Limb (tissue), 2 donors: ENCODE measurements around the gene ZFHX3.

ENCODE experiments used
- DNase-seq, 2 donors: peaks; one replicate each; pipeline ENCODE4 v3.0.0-alpha.2; 2016; ENCODE audit errors: extremely low spot score in 2 of 2

The ZFHX3 gene

DNA sequence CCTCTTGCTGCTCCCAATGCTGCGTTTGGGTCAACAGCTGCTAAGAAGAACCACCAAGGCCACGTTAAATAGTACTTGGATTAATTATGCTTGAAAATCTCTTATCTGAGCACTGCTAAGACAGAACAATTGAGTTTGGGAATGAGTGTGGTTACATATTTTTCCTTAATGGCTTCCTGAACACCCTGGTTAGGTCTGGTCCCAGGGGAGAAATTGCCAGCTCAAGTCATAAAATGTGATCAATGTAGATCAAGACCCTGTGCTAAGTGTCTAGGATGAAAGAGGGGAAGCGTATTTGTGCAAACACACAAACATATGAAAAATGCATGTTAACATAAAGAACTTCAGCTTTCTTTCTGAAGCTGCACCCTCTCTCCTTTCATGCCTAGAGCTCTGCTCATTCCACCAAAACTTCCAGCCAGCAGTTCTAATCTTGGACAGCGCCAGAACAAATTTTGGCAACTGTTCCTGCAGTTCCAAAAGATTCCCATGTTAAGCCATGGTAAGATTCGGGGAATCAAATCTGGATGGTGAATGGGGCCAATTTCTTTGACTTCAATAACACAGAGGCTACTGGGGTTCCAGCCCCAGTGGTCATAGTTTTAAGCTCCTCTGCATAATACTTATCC, 72.0 kb downstream of the ZFHX3 start:
- no peak for DNase-seq

DNA sequence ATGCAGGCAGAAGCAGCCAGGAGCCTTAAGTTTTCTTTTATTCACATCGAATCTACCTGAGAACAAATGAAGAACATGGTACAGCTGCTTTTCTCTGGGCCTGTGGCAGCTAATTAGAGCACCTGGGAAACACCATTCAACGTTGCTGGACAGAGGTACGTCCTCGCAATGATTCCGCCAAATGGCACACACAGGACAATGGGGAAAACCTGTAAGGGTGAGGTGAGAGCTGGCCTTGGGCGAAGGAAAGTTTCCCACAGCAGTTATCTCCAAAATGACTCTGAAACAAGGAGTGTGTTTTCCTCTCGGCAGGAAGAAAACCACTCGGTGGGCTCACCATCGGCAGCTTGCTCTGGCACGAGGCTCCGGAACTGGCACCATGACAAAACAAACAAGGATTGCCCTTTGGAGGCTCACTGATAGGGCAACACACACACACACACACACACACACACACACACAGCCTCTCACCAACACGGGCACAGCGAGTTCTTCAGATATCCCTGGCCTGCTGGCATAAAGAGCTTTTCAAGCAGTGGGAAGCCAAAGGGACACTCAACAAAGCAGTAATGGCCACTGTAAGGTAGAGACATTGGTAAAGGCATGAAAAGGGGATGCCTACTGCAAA, 73.7 kb downstream of the ZFHX3 start:
- no peak for DNase-seq

DNA sequence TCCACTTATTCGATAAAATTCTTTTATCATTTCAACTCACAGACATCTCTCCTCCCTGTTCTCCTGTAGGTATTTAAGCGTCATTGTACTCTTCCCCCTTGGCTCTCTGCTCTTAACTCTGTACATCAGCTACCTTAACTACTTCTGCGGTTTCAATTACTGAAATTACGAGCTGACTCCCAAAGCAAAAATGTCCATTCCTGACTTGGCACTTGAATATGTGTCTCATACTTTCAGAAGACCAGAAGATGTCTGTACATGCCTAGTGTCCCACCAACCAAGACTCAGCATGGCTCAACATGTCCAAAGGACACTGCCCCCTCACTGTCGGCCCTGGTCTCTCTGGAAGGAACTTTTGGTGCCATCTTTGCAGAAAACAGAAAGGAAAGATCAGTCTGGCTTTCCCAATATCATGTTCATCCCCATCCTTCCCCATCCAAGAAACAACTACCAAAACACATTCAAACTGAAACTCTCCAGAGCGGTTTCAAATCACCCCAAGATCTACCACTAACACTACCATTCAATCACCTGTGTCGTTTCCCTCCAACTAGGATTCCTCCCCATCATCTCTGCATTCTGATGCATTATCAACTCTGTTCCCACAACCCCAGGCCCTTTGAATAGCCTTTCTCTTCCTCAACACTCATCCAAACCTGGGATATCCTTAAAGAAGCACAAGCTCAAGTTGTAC, 74.9 kb downstream of the ZFHX3 start:
- no peak for DNase-seq

DNA sequence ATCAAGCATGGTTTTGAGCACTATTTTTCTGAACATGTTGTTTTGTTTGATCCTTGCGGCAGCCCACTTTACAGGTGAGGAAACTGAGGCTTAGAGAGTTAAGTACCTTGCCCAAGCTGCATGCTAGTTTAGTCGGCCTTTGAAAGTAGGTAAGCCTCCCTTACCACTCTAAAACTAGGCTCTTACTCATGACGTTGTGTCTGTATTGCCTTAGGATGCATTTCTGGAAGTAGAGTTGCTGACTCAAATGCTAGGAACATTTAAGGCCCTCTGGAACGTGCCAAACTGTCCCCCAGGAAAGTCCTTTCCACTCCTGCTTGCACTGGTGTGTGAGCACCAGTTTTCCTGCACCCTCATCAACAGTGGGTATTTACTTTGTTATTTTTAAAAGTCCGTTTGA, 76.6 kb downstream of the ZFHX3 start:
- no peak for DNase-seq

DNA sequence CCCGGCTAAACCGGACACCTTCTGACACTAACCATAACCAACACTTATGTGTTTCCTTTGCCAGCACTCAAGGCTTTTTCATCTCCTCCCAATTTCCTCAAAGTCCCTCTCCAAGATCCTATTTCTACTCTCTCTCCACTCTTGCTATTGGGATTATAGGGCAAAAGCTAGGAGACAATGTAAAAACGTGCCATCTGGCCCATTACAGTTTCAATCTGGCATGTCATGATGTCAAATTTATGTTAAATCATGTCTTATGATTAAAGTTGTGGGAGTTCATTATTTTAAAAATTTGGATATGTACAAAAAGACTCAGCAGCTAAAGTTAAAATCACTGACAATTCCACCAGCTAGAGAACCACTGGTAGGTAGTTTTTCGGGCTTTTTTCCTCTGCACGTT, 77.3 kb downstream of the ZFHX3 start:
- no peak for DNase-seq

DNA sequence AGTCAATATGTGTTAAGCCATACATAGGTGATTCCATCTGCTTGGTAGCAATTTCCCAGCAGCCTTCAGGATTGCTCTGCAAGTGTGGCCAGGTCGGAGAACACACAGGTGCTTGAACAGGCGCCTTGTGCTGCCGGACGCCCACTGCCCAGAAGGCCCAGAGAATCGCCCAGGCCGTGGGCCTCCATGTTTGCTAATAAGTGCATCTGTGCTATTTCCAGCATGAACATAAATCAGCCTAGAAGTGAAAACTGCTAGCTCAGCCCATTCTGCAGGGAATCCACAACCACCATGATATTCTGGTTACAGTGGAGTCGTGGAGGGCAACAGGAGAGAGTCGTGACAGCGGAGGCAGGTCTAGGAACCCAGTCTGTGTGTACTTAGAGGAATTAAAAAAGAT, 78.1 kb downstream of the ZFHX3 start:
- no peak for DNase-seq

DNA sequence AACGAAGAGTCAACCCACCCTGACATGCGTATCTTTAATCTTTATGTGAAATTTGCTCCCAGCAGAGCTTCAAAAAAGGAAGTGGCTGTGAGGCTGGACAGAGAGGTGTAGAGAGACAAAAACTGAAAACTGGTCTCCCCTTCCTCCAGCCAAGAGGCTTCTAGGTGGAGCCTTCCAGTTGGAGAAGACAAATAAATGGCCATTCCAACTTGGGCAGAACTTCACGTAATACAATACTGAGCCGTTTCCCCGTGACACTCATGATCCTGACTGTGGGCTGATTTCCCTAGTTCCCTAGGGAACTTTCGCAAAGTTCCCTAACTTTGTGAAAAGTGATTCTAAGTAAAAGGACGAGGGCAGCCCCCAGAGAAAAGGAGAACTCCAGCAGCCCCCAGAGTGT, 78.8 kb downstream of the ZFHX3 start:
- no peak for DNase-seq

DNA sequence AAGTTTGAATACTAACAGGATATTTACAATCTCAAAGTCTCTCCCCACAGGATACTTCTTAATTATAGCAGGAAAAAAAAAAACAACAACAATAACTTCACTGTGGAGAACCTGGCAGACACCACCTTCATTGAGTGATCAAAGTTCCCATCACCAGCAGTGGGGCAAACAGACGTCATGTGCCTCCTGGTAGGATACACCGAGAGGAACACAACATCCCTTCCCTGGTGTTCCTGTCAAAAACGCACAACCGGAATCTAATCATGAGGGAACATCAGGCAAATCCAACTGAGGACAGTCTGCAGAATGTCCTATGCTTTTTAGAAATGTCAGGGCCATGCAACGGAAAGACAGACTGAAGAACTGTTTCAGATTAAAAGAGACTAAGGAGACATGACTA, 80.0 kb downstream of the ZFHX3 start:
- DNase-seq: no peak

DNA sequence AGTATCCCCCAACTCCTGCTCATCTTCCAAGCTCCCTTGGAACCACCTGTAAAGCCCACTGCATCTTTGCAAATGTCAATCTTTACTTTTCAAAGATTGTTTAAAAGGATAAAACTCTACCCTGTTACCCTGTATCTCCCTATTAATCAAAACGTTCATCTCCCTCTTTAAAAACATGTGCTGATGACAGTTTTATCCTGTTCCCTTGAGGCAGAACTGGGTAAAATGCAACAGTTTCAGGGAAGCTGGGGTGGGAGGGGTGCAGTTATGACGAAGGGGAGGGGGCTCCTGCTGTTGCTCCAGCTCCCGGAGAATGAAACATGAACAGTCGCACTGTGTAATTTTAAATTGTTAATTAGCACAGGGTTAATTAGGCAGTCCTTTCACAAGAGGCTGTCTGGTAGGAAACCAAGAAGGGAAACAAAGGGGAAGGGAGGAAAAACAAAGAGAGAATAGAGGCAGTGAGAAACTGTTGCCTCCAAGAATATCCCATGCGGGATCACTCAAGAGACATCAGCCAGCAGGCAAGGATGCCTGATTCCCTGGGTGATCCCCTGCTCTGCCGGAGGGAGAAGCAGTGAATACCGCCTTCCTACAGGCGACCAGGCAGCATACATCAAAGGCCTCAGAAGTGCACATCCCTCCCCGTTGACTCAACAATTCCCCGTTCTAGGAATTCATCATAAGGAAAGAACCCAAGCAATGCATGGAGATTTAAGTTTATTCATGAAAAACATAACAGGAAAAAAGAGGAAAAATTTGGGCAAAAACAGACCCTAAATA, 84.2 kb downstream of the ZFHX3 start:
- DNase-seq: no peak

DNA sequence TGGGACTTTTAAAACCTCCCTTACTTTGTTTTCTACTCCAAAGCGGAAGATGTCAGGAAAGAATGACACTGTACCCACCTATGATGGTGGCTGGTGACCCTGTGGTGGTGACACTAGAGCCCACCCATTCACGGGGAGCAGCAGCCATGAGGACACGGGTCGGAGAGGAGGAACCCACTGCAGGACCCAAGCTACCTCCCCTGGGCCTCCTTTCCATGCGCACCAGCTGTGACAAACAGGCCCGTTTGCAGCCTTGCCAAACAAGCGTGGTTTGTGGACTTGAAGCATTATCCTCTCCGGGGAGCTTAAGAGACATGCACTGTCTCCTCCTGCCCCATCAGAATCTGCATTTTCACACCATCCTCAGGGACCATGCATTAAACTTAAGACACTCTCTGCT, 85.6 kb downstream of the ZFHX3 start:
- no peak for DNase-seq

DNA sequence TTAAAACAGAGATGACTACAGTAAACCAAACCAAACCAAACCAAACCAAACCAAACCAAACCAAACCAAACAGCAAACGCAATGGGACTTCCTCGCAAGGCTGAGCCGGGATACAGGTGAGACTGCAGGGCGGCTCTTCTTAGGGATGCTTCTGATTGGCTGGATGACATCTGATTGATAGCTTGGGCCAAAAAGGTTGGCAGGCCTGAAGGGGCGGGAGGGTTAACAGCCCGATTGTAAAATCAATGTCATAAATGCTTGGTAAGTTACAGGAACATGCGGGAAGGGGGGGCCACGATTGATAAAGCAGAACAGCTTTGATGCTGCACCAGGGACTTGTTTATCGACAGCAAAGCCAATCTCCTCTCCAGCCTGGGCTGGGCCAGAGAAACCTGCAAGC, 86.1 kb downstream of the ZFHX3 start:
- DNase-seq: no peak

DNA sequence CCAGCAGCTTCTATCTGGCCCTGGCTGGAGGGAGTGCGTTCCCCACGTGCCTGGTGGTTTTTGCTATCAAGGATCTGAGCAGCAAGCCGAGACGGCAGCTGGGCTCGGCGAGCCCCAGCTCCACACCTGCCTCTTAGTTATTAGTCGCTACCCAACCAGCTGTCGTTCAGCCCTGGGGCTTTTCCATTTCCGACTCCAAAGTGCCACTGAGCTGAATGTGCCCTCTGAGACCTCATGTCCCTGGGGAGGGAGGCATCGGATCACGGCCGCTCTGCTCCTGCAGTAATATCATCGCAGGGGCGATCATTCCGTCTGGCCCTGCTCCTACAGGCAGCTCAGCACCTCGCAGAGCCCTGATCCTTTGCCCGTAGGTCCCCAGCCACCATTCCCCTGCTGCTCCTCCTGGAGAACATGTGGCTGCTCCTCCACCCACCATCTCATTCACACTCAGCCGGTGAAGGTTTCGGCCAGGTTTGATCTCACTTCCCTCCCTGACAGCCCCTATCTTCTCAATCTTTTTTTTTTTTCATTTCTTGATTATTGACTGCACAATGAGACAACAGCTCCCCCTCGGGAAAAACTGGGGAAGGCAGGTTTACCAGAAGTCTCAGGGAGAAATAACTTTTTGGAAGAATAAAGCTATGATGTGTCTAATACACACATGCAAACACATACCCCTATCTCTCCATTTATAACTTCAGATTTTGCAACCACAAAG, 86.7 kb downstream of the ZFHX3 start:
- peak; percentile 38 to 68 for DNase-seq

DNA sequence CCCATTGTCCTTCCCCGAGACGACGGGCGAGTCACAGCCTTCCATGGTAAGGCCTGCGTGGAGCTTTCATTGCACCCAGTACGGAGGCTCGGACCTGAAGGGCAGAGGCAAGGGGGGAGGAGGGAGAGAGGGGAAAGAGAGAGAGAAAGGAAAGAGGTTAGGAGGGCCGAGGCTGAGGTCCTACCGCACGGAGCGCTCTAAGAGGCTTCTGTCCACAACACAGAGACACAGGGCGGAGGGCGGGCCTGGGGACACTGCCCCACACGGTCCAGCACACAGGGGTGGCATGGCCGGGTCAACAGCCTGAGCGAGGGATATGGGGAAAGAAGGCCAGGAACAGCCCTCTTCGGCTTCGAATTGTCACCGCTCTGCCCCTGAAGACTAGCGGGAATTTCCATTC, 87.8 kb downstream of the ZFHX3 start:
- DNase-seq: no peak

DNA sequence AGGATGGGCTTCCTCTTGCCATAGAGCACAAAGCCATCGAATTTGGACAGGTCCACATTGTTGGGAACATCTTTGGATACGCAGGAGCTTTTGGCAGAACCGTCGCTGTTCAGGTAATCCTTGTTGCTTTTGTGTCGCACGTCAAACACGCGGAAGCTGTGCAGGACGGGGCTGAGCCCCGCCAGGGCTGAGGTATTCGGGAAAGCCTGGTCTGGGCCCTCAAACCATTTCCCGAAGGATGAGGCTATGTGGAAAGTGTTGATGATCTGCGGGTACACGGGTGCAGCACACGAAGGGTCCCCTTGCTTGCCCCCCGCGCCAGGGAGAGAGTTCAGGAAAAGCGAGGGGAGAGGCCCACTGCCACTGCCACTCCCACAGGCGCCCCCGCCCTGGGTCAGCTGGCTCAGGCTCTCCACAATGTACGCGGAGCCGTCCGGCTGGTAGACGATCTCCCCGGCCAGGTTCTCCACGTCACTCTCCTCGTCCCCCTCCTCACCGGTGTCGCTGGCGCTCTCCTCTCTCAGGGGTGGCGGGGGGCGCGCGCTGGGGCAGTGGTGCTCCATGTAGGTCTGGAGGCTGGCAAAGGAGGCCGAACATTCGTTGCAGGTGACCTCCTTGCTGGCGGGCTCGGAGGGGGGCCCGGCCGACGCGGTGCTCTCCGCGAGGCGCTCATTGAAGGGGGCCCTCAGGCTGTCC, 88.5 kb downstream of the ZFHX3 start:
- DNase-seq: no peak

DNA sequence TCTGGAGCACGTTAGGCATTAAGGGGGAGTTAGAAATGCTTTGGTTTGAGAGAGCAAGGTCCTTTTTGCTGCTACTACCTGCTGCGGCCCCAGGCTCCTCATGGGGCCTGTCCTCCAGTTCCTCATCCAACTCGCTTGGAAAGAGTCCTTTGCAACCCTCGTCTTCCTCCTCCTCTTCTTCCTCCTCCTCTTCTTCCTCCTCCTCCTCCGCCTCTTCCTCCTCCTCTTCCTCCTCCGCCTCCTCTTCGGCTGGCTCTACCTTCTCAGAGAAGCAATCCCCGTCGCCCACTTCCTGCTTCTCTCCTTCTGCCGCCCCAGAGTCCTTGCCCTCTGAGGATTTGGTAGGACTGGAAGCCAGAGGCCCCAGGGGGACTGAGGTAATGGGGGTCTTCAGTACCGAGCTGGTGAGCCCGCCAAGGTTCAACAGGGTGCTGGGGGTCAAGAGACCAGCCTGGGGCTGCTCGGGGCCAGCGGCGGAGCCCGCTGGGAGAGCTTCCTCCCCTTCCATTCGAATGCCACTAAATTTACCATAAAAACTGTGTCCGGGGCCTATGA, 89.3 kb downstream of the ZFHX3 start:
- DNase-seq: no peak

DNA sequence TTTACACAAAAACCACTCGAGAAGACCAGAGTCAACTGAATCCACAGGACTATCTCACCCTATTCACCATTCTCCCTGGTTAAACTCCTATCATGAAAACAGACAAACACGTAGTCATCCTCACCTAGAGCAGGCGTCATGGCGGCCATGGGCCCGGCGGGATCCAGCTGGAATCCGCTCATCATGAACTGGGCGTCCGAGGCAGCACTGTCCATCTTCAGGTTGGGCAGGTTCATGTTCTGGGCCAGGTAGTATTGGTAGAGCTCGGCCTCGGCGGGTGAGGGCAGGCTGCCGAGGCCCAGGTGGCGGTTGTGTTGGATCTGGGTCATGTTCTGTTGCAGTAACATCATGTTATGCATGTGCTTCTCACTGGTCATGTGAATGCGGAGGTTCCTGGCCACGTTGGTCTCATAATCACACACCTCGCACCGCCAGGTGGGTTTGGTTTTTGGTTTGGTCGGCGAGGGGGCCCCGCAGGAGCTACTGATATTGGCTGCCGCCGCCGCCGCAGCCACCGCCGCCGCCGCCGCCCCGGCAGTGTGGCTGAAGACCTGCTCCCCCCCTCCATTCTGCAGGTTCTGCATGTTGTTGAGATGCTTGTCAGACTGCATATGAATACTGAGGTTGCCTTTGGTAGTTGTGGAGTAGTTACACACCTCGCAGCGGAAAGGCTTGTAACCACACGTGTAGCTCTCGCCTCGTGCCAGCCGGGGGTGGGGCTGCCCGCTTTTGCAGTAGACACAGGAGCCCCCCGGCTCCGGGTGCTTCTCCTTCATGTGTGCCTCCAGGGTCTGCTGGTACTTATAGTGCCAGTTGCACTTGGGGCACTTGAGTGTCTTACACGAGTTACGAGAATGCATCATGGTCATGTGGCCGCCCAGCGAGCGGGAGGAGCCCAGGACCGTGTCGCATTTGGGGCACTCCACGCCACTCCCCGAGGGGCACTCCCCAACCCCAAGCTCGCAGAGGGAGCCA, 90.3 kb downstream of the ZFHX3 start:
- no peak for DNase-seq

DNA sequence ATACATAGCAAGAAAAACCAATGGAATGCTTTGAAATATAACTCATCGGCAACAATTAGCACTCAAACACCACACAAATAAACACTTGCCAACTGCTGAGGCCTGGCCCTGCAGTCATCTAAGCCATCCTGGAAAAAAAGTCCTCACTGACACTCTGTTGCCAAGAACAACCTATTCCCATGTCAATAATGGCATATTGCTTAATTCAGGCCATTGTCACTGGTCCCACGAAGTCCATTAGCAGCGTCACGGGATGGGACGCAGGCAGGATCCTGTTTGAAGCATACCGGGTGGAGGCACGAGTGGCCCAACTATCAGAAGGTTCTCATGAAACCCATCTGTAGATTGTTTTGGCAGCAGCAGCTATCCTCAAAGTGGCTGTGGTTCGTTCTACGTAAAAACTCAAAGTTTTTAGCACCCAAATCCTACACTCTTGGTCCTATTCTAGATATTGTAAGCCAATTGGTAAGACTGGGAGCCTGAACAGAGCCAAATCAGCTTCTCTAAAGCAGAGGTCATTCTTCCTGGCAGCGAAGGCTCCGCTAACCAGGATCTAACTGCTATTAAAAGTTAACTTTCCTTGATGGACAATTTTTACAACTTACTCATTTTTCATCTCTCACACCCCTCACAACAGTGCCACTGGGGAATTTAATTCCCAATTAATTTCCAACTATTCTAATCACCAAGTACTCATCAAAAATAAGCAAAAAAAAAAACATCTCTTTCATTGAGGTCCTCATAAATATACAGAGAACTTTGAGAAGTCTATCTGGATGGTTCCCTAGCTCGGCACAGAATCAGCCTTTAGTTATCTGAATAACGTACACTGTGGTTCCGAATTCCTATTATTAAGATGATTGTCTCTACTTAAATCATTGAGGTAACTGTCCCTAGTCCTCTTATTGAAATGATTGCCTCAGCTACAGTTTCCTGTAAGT, 91.5 kb downstream of the ZFHX3 start:
- no peak for DNase-seq

DNA sequence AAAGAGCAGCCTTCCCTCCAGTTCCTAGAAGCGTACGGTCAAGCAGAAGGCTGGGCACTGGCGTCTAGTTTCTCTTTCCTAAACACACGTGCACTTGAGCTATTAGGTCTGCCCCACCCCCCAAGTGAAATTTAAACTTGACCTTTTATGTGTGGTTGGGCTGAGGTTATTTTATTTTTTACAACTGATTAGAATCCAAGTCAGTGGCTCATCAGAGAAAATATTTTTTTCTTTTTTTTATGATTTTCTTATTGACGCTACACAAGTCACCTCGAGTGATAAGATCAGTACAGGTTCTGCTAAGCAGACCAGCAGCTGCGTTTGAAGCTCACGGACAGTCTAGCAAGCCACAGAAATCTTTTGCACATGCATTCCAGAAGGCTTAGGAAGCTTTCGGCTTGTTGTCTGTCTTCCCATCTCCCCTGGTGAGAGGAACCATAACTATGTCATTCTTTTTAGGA, 95.1 kb downstream of the ZFHX3 start:
- no peak for DNase-seq
